HG03159 (cell line): ENCODE data around the gene MDC1.
"Not testable (repeated sequence)": the region's sequence is repeated elsewhere in the genome, so short reads cannot be mapped to it uniquely, and the experiment has no call there.

ENCODE experiments used
- ATAC-seq: cut with Tn5 transposase; IDR thresholded peaks from one replicate; pipeline ENCODE4 v1.9.1; 2021; ENCODE audit warnings: mild to moderate bottlenecking, moderate library complexity; ENCODE audit not compliant: unreplicated experiment

MDC1 gene

GRCh38 chr6:30717129-30717844, at the start of gene MDC1:
Gene MDC1, minus strand, starts transcription at chr6:30717281. Its CDS starts 2,106 bp downstream, at chr6:30715175.
- peak; percentile 64 for ATAC-seq

GRCh38 chr6:30766461-30767157, 49.5 kb upstream of the MDC1 start:
- no peak for ATAC-seq

- ATAC-seq: not testable (repeated sequence)
Observed at GRCh38 chr6:30765495-30765894, 48.4 kb upstream of the MDC1 start.

GRCh38 chr6:30764490-30765043, 47.5 kb upstream of the MDC1 start:
- not testable (repeated sequence) for ATAC-seq

- no peak for ATAC-seq
Observed at GRCh38 chr6:30763618-30764489, 46.8 kb upstream of the MDC1 start.

GRCh38 chr6:30763155-30763617, 46.1 kb upstream of the MDC1 start:
- no peak for ATAC-seq

- no peak for ATAC-seq
Observed at GRCh38 chr6:30761791-30762429, 44.8 kb upstream of the MDC1 start.

- no peak for ATAC-seq
Observed at GRCh38 chr6:30760549-30760948, 43.5 kb upstream of the MDC1 start.

- ATAC-seq: no peak
Observed at GRCh38 chr6:30759575-30760239, 42.6 kb upstream of the MDC1 start.

GRCh38 chr6:30757261-30757904, 40.3 kb upstream of the MDC1 start:
- ATAC-seq: no peak

- ATAC-seq: not testable (repeated sequence)
Observed at GRCh38 chr6:30756405-30757003, 39.4 kb upstream of the MDC1 start.

GRCh38 chr6:30754631-30755030, 37.5 kb upstream of the MDC1 start:
- ATAC-seq: no peak

GRCh38 chr6:30752157-30752927, 35.3 kb upstream of the MDC1 start:
- ATAC-seq: no peak

- no peak for ATAC-seq
Observed at GRCh38 chr6:30750379-30750668, 33.2 kb upstream of the MDC1 start.

- no peak for ATAC-seq
Observed at GRCh38 chr6:30749554-30750378, 32.7 kb upstream of the MDC1 start.

GRCh38 chr6:30748851-30749540, 31.9 kb upstream of the MDC1 start:
- no peak for ATAC-seq
